B cell (primary cell): ENCODE data around the gene RALGAPA2.

Experiments
- EZH2 ChIP-seq: IDR thresholded peaks from 2 replicates; pipeline ENCODE4 v1.6.1; 2012; ENCODE audit warnings: borderline replicate concordance, low read depth, mild to moderate bottlenecking, moderate library complexity, low read length; ENCODE audit not compliant: insufficient read depth, poor library complexity, severe bottlenecking
- TF ChIP-seq, protein P1 (sequence below): fragments of 200-600 bp; IDR thresholded peaks from one replicate; pipeline ENCODE4 v1.8.0; 2022; ENCODE audit warnings: antibody characterized with exemption, mild to moderate bottlenecking

DNA sequence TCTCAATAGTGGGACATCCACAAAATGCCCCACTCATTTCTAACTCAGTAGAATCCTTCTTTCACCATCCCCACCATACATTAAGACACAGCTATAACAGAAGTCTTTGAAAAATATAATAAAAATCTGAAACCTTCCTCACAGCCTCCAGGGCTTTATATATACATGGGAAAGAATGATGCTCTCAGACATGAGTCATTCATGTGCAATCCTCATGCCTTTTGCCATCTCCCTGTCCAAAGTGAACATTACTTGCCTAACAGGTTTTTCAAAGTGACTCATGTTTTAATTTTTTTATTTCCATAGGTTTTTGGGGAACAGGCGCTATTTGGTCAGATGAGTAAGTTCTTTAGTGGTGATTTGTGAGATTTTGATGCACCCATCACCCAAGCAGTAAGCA, 162.7 kb downstream of the RALGAPA2 start:
- TF ChIP-seq, protein P1, sequence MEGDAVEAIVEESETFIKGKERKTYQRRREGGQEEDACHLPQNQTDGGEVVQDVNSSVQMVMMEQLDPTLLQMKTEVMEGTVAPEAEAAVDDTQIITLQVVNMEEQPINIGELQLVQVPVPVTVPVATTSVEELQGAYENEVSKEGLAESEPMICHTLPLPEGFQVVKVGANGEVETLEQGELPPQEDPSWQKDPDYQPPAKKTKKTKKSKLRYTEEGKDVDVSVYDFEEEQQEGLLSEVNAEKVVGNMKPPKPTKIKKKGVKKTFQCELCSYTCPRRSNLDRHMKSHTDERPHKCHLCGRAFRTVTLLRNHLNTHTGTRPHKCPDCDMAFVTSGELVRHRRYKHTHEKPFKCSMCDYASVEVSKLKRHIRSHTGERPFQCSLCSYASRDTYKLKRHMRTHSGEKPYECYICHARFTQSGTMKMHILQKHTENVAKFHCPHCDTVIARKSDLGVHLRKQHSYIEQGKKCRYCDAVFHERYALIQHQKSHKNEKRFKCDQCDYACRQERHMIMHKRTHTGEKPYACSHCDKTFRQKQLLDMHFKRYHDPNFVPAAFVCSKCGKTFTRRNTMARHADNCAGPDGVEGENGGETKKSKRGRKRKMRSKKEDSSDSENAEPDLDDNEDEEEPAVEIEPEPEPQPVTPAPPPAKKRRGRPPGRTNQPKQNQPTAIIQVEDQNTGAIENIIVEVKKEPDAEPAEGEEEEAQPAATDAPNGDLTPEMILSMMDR = no peak
- no peak for TF ChIP-seq EZH2
